Measurements from ENCODE around the gene PTPN2.
"Not testable (repeated sequence)": the region's sequence is repeated elsewhere in the genome, so short reads cannot be mapped to it uniquely, and the experiment has no call there.

Gene PTPN2

DNA sequence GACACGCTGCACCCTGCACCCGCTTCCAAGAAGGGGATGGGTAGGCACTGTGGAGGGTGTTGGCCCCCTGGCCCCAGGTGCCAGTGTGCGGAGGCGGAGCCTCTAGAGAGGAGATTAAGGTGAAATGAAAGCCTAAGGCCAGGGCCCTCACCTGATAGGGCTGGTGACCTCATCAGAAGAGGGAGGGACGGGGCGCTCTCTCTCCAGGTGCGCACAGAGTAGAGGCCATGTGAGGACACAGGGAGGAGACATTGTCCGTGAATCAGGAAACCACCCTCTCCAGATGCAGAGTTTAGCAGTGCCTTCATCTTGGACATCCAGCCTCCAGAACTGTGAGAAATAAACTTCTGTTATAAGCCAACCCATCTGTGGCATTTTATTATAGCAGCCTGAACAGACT, 118.9 kb downstream of the PTPN2 start:
- no peak overlapping the region for H2AFZ ChIP-seq (ENCODE audit: low read depth)
- H4K20me1 ChIP-seq (ENCODE audit: insufficient read depth) = no peaks in the 10 kb centered on the region
- H3K4me3 ChIP-seq (IDR thresholded peaks at IDR 0.05; ENCODE audit: insufficient read depth, low read depth, low read length) = no peak overlapping the region
- H3K4me1 ChIP-seq (ENCODE audit: low read depth, poor library complexity, severe bottlenecking) = no peaks in the 10 kb centered on the region
- no peak overlapping the region for H3K9ac ChIP-seq
- H3K27ac ChIP-seq = no peak overlapping the region
- no peaks in the 10 kb centered on the region for H3K27me3 ChIP-seq (ENCODE audit: insufficient read depth, low read depth)
- no peak for TF ChIP-seq CTCF (conservative IDR thresholded peaks at IDR 0.05; ENCODE audit: low read depth, low read length)
- no peaks in the 10 kb centered on the region for H3K79me2 ChIP-seq (ENCODE audit: insufficient read depth, low read depth)
- no peak overlapping the region for H3K4me2 ChIP-seq
- no peaks in the 10 kb centered on the region for H3K36me3 ChIP-seq (ENCODE audit: insufficient read depth)

DNA sequence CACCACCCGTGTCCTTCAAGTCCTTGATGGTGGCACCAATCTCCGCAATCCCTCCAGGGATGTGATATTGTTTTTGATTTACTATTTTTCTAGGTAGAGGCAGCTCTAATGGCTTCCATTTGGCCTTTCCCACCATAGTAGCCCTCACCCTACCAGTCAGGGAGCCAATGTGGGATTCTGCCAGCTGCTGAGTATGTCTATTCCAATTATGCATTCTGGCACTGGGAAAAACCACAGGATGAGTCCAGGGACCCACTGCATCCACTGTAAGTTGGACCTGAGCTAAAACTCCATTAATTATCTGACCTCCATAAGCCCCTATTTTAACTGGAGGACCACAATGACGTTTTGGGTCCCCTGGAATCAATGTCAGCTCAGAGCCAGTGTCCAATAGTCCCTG, 125.5 kb downstream of the PTPN2 start:
- H3K4me3 ChIP-seq (IDR thresholded peaks at IDR 0.05; ENCODE audit: insufficient read depth, low read depth, low read length); H3K27me3 ChIP-seq (ENCODE audit: insufficient read depth, low read depth); H3K36me3 ChIP-seq (ENCODE audit: insufficient read depth); H4K20me1 ChIP-seq (ENCODE audit: insufficient read depth); H3K79me2 ChIP-seq (ENCODE audit: insufficient read depth, low read depth); H3K9ac ChIP-seq; H2AFZ ChIP-seq (ENCODE audit: low read depth); H3K4me2 ChIP-seq; H3K27ac ChIP-seq; H3K4me1 ChIP-seq (ENCODE audit: low read depth, poor library complexity, severe bottlenecking): not testable (repeated sequence)

DNA sequence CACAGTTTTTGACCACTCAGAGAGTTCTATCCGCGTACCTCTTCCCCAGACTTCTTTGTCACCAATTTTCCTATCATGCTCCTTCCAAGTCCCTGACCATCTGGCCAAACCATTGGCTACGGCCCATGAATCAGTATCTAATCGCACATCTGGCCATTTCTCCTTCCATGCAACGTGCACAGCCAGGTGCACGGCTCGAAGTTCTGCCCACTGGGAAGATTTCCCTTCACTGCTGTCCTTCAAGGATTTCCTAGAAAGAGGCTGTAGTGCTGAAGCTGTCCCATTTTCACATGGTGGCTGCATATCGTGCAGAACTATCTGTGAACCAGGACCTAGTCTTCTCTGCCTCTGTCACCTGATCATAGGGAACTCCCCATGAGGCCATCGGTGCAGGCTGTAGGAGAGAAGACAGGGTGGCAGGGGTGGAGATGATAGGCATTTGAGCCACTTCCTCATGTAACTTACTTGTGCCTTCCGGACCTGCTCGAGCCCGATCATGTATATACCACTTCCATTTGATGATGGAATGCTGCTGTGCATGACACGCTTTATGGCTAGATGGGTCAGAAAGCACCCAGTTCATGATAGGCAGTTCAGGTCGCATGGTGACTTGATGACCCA, 127.3 kb downstream of the PTPN2 start:
- not testable (repeated sequence) for H3K4me3 ChIP-seq (IDR thresholded peaks at IDR 0.05; ENCODE audit: insufficient read depth, low read depth, low read length); H3K36me3 ChIP-seq (ENCODE audit: insufficient read depth); H3K79me2 ChIP-seq (ENCODE audit: insufficient read depth, low read depth); H3K27ac ChIP-seq; H3K27me3 ChIP-seq (ENCODE audit: insufficient read depth, low read depth); H4K20me1 ChIP-seq (ENCODE audit: insufficient read depth); H2AFZ ChIP-seq (ENCODE audit: low read depth); H3K9ac ChIP-seq; H3K4me2 ChIP-seq
- peaks cover 17% of the 10 kb centered on the region for H3K4me1 ChIP-seq (ENCODE audit: low read depth, poor library complexity, severe bottlenecking)

- H3K27ac ChIP-seq; H3K9ac ChIP-seq; H3K4me2 ChIP-seq; H3K36me3 ChIP-seq (ENCODE audit: insufficient read depth); H3K27me3 ChIP-seq (ENCODE audit: insufficient read depth, low read depth); H4K20me1 ChIP-seq (ENCODE audit: insufficient read depth); H3K4me3 ChIP-seq (IDR thresholded peaks at IDR 0.05; ENCODE audit: insufficient read depth, low read depth, low read length); H2AFZ ChIP-seq (ENCODE audit: low read depth); H3K79me2 ChIP-seq (ENCODE audit: insufficient read depth, low read depth): not testable (repeated sequence)
- peaks cover 28% of the 10 kb centered on the region for H3K4me1 ChIP-seq (ENCODE audit: low read depth, poor library complexity, severe bottlenecking)
Measured at GRCh38 chr18:12755606-12756005, 128.4 kb downstream of the PTPN2 start.

- no peak overlapping the region for H3K27ac ChIP-seq
- peaks cover 37% of the 10 kb centered on the region for H3K4me1 ChIP-seq (ENCODE audit: low read depth, poor library complexity, severe bottlenecking)
- H3K27me3 ChIP-seq (ENCODE audit: insufficient read depth, low read depth) = no peaks in the 10 kb centered on the region
- no peak overlapping the region for H3K9ac ChIP-seq
- H3K4me2 ChIP-seq = no peak overlapping the region
- H4K20me1 ChIP-seq (ENCODE audit: insufficient read depth) = no peaks in the 10 kb centered on the region
- H3K79me2 ChIP-seq (ENCODE audit: insufficient read depth, low read depth) = no peaks in the 10 kb centered on the region
- H2AFZ ChIP-seq (ENCODE audit: low read depth) = no peak overlapping the region
- no peak overlapping the region for H3K4me3 ChIP-seq (IDR thresholded peaks at IDR 0.05; ENCODE audit: insufficient read depth, low read depth, low read length)
- no peak for TF ChIP-seq CTCF (conservative IDR thresholded peaks at IDR 0.05; ENCODE audit: low read depth, low read length)
- no peaks in the 10 kb centered on the region for H3K36me3 ChIP-seq (ENCODE audit: insufficient read depth)
Measured at GRCh38 chr18:12754511-12754910, 129.5 kb downstream of the PTPN2 start.

GRCh38 chr18:12751891-12752290, 132.1 kb downstream of the PTPN2 start:
- Histone ChIP-seq H3K27ac (peak overlapping the region; percentile 96; the same call in 1 of the 2 replicates), H3K79me2 (ENCODE audit: insufficient read depth, low read depth) (no peaks in the 10 kb centered on the region), H3K4me2 (no peak overlapping the region), H3K4me3 (IDR thresholded peaks at IDR 0.05; ENCODE audit: insufficient read depth, low read depth, low read length) (no peak overlapping the region), H2AFZ (ENCODE audit: low read depth) (no peak overlapping the region; the same call in 1 of the 2 replicates), H4K20me1 (ENCODE audit: insufficient read depth) (no peaks in the 10 kb centered on the region), H3K36me3 (ENCODE audit: insufficient read depth) (no peaks in the 10 kb centered on the region), H3K9ac (no peak overlapping the region), H3K27me3 (ENCODE audit: insufficient read depth, low read depth) (no peaks in the 10 kb centered on the region), H3K4me1 (ENCODE audit: low read depth, poor library complexity, severe bottlenecking) (peaks cover 63% of the 10 kb centered on the region)
- TF ChIP-seq CTCF (conservative IDR thresholded peaks at IDR 0.05; ENCODE audit: low read depth, low read length) = no peak

Data from KMS-11 (cell line).